Esophagus squamous epithelium (tissue), 4 donors: ENCODE measurements around the gene PLCB2.

Experiments
- POLR2A ChIP-seq, 4 donors: fragments of 450-650 bp; IDR thresholded peaks; one replicate each; pipeline ENCODE4 v1.6.1; 2017; ENCODE audit warnings: antibody characterized with exemption in 4 of 4, mild to moderate bottlenecking in 4 of 4, moderate library complexity in 3 of 4
- TF ChIP-seq, protein P1 (sequence below), 6 experiments: fragments of 450-650 bp in 4 of 6; fragments of 200-600 bp in 2 of 6; sonication (generic) in 2 of 6; IDR thresholded peaks; one replicate each; pipeline ENCODE4 v1.5.1; 2016 to 2019; ENCODE audit warnings: antibody characterized with exemption in 6 of 6, mild to moderate bottlenecking in 4 of 6, moderate library complexity in 4 of 6

DNA sequence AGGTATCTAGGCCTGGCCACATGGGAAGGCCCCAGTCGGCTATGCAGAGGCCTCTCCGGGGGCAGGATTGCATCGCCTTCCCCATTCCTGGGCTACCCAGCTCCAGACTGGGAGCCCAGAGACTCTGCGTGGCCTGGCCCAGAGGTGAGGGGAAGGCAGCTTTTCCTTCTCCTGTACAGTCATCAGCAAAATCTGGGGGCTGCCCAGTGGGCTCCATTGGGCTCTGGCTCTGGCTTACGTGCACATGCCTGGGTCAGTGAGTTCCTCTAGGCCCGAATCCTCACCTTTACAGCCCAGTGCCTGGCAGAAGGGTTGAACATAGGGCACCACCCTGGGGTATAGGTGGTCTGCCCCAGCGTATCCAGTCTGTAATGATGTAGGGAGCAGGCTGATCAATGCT lies 20.9 kb downstream of the PLCB2 start:
- TF ChIP-seq, protein P1, sequence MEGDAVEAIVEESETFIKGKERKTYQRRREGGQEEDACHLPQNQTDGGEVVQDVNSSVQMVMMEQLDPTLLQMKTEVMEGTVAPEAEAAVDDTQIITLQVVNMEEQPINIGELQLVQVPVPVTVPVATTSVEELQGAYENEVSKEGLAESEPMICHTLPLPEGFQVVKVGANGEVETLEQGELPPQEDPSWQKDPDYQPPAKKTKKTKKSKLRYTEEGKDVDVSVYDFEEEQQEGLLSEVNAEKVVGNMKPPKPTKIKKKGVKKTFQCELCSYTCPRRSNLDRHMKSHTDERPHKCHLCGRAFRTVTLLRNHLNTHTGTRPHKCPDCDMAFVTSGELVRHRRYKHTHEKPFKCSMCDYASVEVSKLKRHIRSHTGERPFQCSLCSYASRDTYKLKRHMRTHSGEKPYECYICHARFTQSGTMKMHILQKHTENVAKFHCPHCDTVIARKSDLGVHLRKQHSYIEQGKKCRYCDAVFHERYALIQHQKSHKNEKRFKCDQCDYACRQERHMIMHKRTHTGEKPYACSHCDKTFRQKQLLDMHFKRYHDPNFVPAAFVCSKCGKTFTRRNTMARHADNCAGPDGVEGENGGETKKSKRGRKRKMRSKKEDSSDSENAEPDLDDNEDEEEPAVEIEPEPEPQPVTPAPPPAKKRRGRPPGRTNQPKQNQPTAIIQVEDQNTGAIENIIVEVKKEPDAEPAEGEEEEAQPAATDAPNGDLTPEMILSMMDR (IDR thresholded peaks at IDR 0.05): no peak
- TF ChIP-seq POLR2A (IDR thresholded peaks at IDR 0.05): no peak
